ENCODE measurements around the gene C11orf42. TPM values are rescaled to one million over a fixed set of nuclear protein-coding genes. Genes with fewer than 3 reads are reported as not detected.

The C11orf42 gene
- total and polyA plus RNA-seq, 2 donors (not counting 3 experiments of a cell fraction or from before 2014, with no cell fraction given): not detected

GRCh38 chr11:6237266-6237665 is 31.9 kb downstream of the C11orf42 start:
- TF ChIP-seq GATA2 (IDR thresholded peaks at IDR 0.05; ENCODE audit: insufficient read depth, insufficient read length, low read depth, low read length) (no peak), EZH2 (IDR thresholded peaks at IDR 0.05; ENCODE audit: borderline replicate concordance, low read depth, low read length, severe bottlenecking) (no peak), MAX (IDR thresholded peaks at IDR 0.05; ENCODE audit: insufficient read depth, insufficient read length) (no peak), FOS (IDR thresholded peaks at IDR 0.05; ENCODE audit: borderline replicate concordance, insufficient read depth, low read length) (no peak), POLR2A (IDR thresholded peaks at IDR 0.05; ENCODE audit: low read depth, low read length) (no peak), CTCF (IDR thresholded peaks at IDR 0.05; ENCODE audit: extremely low read depth in 1 of 2, insufficient read depth in 1 of 2, low read depth in 1 of 2, low read length in 2 of 2) (no peak)
- no peak overlapping the region for H3K9ac ChIP-seq (replicated peaks; ENCODE audit: extremely low read depth, insufficient read depth, low read length)
- peaks cover 13% of the 10 kb centered on the region for H3K79me2 ChIP-seq (ENCODE audit: control insufficient read depth, insufficient read depth, low read length)
- ChIA-PET POLR2A (no interaction called here), CTCF (interaction anchor here (1.0 to 4.3 kb wide), 7 partner anchors 10 to 126 kb away, joined by 3 to 40 read pairs (median 4); no protein-coding TSS in a partner anchor)
- H3K9me1 ChIP-seq (replicated peaks; ENCODE audit: control insufficient read depth, extremely low read depth, insufficient read depth, low read length): no peaks in the 10 kb centered on the region
- DNase-seq (ENCODE audit: low read depth, low spot score): no peak
- FAIRE-seq: no peak
- no peaks in the 10 kb centered on the region for H3K36me3 ChIP-seq (ENCODE audit: control insufficient read depth in 2 of 2, extremely low read depth in 1 of 2, insufficient read depth in 2 of 2, low read length in 2 of 2)
- dilution Hi-C loops (cut with MboI; ENCODE audit: extremely low pct_ligation_motif_present, low sequenced_read_pairs) (no loop called here), intact Hi-C loops (cut with micrococcal nuclease) (loop anchor here (10.0 kb wide), 2 partner anchors 642 to 1632 kb away; partner anchors contain the start of genes TRIM6 and TRIM68)
- BruUV-seq (replicated peaks): no TSS peak
- H3K27me3 ChIP-seq (ENCODE audit: control insufficient read depth in 2 of 2, insufficient read depth in 2 of 2, low read length in 2 of 2): peaks cover 3 to 8% of the 10 kb centered on the region in 2 experiments
- H3K4me1 ChIP-seq (ENCODE audit: control insufficient read depth, extremely low read depth, insufficient read depth, low read length): peaks cover 6% of the 10 kb centered on the region
- H3K9me3 ChIP-seq (replicated peaks; ENCODE audit: control insufficient read depth, insufficient read depth, low read length): no peaks in the 10 kb centered on the region
- no peak overlapping the region for H3K4me3 ChIP-seq (replicated peaks in 1 of 3; ENCODE audit: insufficient read depth in 1 of 3, low read depth in 1 of 3, low read length in 3 of 3)
- H2AFZ ChIP-seq (ENCODE audit: low read depth, low read length): no peak overlapping the region
- no peak overlapping the region for H3K27ac ChIP-seq (ENCODE audit: insufficient read depth, low read depth, low read length)
- H4K20me1 ChIP-seq (replicated peaks; ENCODE audit: control insufficient read depth, extremely low read depth, insufficient read depth, low read length): no peaks in the 10 kb centered on the region
- H3K4me2 ChIP-seq (ENCODE audit: insufficient read depth, low read length): no peak overlapping the region

Data from endothelial cell of umbilical vein (primary cell).